Breast epithelium (tissue), 4 donors: ENCODE results near the gene SPINK5. TPM values are rescaled to one million over a fixed set of nuclear protein-coding genes. Genes with fewer than 3 reads are reported as not detected.

Experiments used
- DNase-seq, 2 donors: peaks; one replicate each; pipeline ENCODE4 v3.0.0-alpha.2; 2019; ENCODE audit warnings: low spot score in 2 of 2
- H3K27ac ChIP-seq, 2 donors: fragments of 200-600 bp; sonication (generic) in 1 of 2; one replicate each; pipeline ENCODE4 v1.5.1; 2016 to 2019; ENCODE audit warnings: mild to moderate bottlenecking in 1 of 2
- H3K27me3 ChIP-seq, 2 donors: fragments of 200-600 bp; sonication (generic) in 1 of 2; one replicate each; pipeline versions ENCODE4 v1.5.1 to v1.6.0; 2017 to 2019; ENCODE audit warnings: control low read depth in 1 of 2, mild to moderate bottlenecking in 1 of 2
- H3K36me3 ChIP-seq: fragments of 200-600 bp; one replicate; pipeline ENCODE4 v1.5.1; 2019
- H3K4me1 ChIP-seq, 2 donors: fragments of 200-600 bp; sonication (generic); one replicate each; pipeline ENCODE4 v1.5.1; 2016 to 2019; ENCODE audit warnings: control low read depth in 1 of 2
- H3K4me3 ChIP-seq, 3 donors: fragments of 200-600 bp; sonication (generic); 1 replicate in 2 of 3; 2 replicates in 1 of 3; pipeline ENCODE4 v1.5.1; 2016 to 2019; ENCODE audit warnings: mild to moderate bottlenecking in 3 of 3, moderate library complexity in 2 of 3
- H3K9me3 ChIP-seq, 2 donors: fragments of 200-600 bp; sonication (generic) in 1 of 2; one replicate each; pipeline ENCODE4 v1.5.1; 2016 to 2019; ENCODE audit warnings: control low read depth in 1 of 2
- CTCF ChIP-seq, 3 donors: fragments of 450-650 bp; IDR thresholded peaks; one replicate each; pipeline ENCODE4 v1.5.1; 2016 to 2017; ENCODE audit warnings: antibody characterized with exemption in 3 of 3, mild to moderate bottlenecking in 3 of 3, moderate library complexity in 3 of 3
- POLR2A ChIP-seq: fragments of 450-650 bp; IDR thresholded peaks from one replicate; pipeline ENCODE4 v1.6.1; 2016; ENCODE audit warnings: antibody characterized with exemption, mild to moderate bottlenecking, moderate library complexity
- POLR2AphosphoS5 ChIP-seq, 3 donors: sonication (generic); formaldehyde crosslinking; IDR thresholded peaks; one replicate each; pipeline ENCODE4 v1.6.1; 2017; ENCODE audit warnings: antibody characterized with exemption in 3 of 3
- intact Hi-C: fragments of 100-400 bp; cut with DNase I; formaldehyde crosslinking; loops from one replicate; pipeline ENCODE4 v1.15.1; 2023; ENCODE audit warnings: low total_unique reads
- total RNA-seq, 3 donors: library from RNA; depleted of rRNA; stranded (reverse); fragments of >200 nt; gene quantifications; one replicate each; pipeline ENCODE4 v1.1.0, GENCODE V29; 2016

The SPINK5 gene
- total RNA-seq, 3 donors from 2014 or later = under 0.01 to 0.16 TPM; not detected in 1

GRCh38 chr5:148156609-148157008, 92.8 kb downstream of the SPINK5 start:
- DNase-seq = no peak
- Histone ChIP-seq H3K4me3 (no peak overlapping the region), H3K36me3 (no peaks in the 10 kb centered on the region), H3K27me3 (no peaks in the 10 kb centered on the region), H3K4me1 (no peaks in the 10 kb centered on the region), H3K27ac (no peak overlapping the region), H3K9me3 (peaks cover 0 to 4% of the 10 kb centered on the region in 2 donors)
- TF ChIP-seq POLR2AphosphoS5 (IDR thresholded peaks at IDR 0.05) (no peak), POLR2A (no peak), CTCF (IDR thresholded peaks at IDR 0.05) (no peak)
- intact Hi-C loops = no loop called here

- Histone ChIP-seq H3K27ac (no peak overlapping the region), H3K9me3 (no peaks in the 10 kb centered on the region), H3K4me1 (no peaks in the 10 kb centered on the region), H3K4me3 (no peak overlapping the region), H3K27me3 (no peaks in the 10 kb centered on the region), H3K36me3 (no peaks in the 10 kb centered on the region)
- intact Hi-C loops = no loop called here
- no peak for TF ChIP-seq CTCF (IDR thresholded peaks at IDR 0.05)
- TF ChIP-seq POLR2AphosphoS5 (IDR thresholded peaks at IDR 0.05) = no peak
- TF ChIP-seq POLR2A = no peak
- no peak for DNase-seq
Observed at GRCh38 chr5:148162038-148162437, 98.3 kb downstream of the SPINK5 start.

GRCh38 chr5:148163345-148163744, 99.6 kb downstream of the SPINK5 start:
- intact Hi-C loops = no loop called here
- no peak overlapping the region for H3K27ac ChIP-seq
- TF ChIP-seq CTCF (IDR thresholded peaks at IDR 0.05) (no peak), POLR2AphosphoS5 (IDR thresholded peaks at IDR 0.05) (no peak)
- no peak overlapping the region for H3K4me3 ChIP-seq
- no peak for DNase-seq
- H3K4me1 ChIP-seq = no peaks in the 10 kb centered on the region
- H3K36me3 ChIP-seq = no peaks in the 10 kb centered on the region
- H3K27me3 ChIP-seq = no peaks in the 10 kb centered on the region
- H3K9me3 ChIP-seq = no peaks in the 10 kb centered on the region

GRCh38 chr5:148166550-148167283, 102.9 kb downstream of the SPINK5 start:
- no peak overlapping the region for H3K27ac ChIP-seq

More at GRCh38 chr5:148166550-148167283, 102.9 kb downstream of the SPINK5 start:
- TF ChIP-seq POLR2AphosphoS5 (IDR thresholded peaks at IDR 0.05) (no peak), POLR2A (no peak), CTCF (IDR thresholded peaks at IDR 0.05) (no peak)
- DNase-seq = no peak
- Histone ChIP-seq H3K9me3 (no peaks in the 10 kb centered on the region), H3K36me3 (no peaks in the 10 kb centered on the region), H3K27me3 (no peaks in the 10 kb centered on the region), H3K4me1 (no peaks in the 10 kb centered on the region), H3K4me3 (no peak overlapping the region)
- intact Hi-C loops = no loop called here
